T-helper 1 cell (primary cell): ENCODE measurements around the gene SKP1.

Source experiments
- DNase-seq, 5 donors: peaks; one replicate each; pipeline ENCODE4 v3.0.0-alpha.2; 2012 to 2020

Gene SKP1

GRCh38 chr5:134111741-134112647, 64.8 kb downstream of the SKP1 start:
- peak in 1 of 5 donors; percentile 81 for DNase-seq

GRCh38 chr5:134110382-134110781, 66.4 kb downstream of the SKP1 start:
- DNase-seq: no peak

GRCh38 chr5:134107779-134108178, 69.0 kb downstream of the SKP1 start:
- no peak for DNase-seq

- no peak for DNase-seq
Measured at GRCh38 chr5:134106991-134107701, 69.6 kb downstream of the SKP1 start.

GRCh38 chr5:134103998-134104654, 72.6 kb downstream of the SKP1 start:
- DNase-seq: no peak

- no peak for DNase-seq
Measured at GRCh38 chr5:134103397-134103796, 73.4 kb downstream of the SKP1 start.

- DNase-seq: peak; percentile 46 to 70 (median 64)
Measured at GRCh38 chr5:134101686-134102439, 74.9 kb downstream of the SKP1 start.

- DNase-seq: peak; percentile 66 to 82 (median 71)
Measured at GRCh38 chr5:134100283-134101091, 76.3 kb downstream of the SKP1 start.

GRCh38 chr5:134099939-134100282, 76.8 kb downstream of the SKP1 start:
- no peak for DNase-seq

- no peak for DNase-seq
Measured at GRCh38 chr5:134099288-134099872, 77.4 kb downstream of the SKP1 start.
